Left colon (tissue), 2 donors: ENCODE data around the gene PHACTR3. TPM values are rescaled to one million over a fixed set of nuclear protein-coding genes. Genes with fewer than 3 reads are reported as not detected.

Experiments used
- ATAC-seq: fragments of 200-7000 bp; cut with Tn5 transposase; one replicate; pipeline ENCODE4 v1.9.1; 2020; ENCODE audit warnings: mild to moderate bottlenecking, moderate library complexity
- DNase-seq, 2 donors: peaks; one replicate each; pipeline ENCODE4 v3.0.0-alpha.2; 2020
- intact Hi-C, 2 donors: fragments of 100-400 bp; cut with DNase I in 1 of 2; cut with micrococcal nuclease in 1 of 2; formaldehyde crosslinking; loops; one replicate each; pipeline versions ENCODE4 v1.11.2 to v1.14.0; 2022; cut with DNase I, micrococcal nuclease
- total RNA-seq, 2 donors: library from RNA; stranded (reverse); fragmentation: NEBNext Ultra II Directional; extraction: Animal tissue kit (Norgen Biotek cat#: 25700); gene quantifications; one replicate each; pipeline ENCODE4 v1.2.1, GENCODE V29; 2021
- donor health status: DM: no; HTN: no; CAD: no.
- donor health status: DM: yes; HTN: yes; CAD: no.

The PHACTR3 gene
- total RNA-seq, 2 donors from 2014 or later, result 0.47 to 5.5 TPM

DNA sequence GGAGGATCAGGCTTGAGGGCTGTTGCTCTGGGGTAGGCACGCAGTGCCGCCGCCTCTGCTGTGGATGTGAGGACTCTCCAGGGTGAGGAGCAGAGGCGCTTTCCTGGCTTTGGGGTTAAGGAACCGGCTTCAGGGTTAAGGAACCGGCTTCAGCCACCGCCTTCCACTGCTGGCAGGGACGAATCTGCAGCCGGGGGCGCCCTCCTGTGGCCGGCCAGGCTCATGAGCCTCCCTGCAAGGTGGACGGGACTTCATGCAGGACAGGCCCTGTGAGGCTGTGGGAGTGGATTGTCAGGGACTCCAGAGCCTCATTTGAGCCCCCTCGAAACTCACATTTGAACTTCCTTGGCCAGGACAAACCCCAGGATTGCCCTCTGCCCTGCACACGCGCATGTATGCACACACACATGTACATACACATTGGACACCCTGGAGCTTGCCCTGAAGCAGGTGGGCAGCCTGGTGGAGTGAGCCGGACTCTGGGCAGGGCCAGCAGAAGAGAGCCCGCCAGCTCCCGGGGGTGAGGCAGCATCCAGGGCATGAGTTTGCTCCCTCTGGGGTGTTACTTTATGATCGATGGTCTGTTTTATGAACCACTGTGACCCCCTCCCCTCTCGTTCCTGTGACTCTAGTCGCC is 146.9 kb downstream of the PHACTR3 start:
- intact Hi-C loops, result loop anchor here (5.0 to 10.0 kb wide), 2 partner anchors 176 to 179 kb away; no protein-coding TSS in a partner anchor
- ATAC-seq, result peak; percentile 81
- DNase-seq, result peak; percentile 51 to 70

DNA sequence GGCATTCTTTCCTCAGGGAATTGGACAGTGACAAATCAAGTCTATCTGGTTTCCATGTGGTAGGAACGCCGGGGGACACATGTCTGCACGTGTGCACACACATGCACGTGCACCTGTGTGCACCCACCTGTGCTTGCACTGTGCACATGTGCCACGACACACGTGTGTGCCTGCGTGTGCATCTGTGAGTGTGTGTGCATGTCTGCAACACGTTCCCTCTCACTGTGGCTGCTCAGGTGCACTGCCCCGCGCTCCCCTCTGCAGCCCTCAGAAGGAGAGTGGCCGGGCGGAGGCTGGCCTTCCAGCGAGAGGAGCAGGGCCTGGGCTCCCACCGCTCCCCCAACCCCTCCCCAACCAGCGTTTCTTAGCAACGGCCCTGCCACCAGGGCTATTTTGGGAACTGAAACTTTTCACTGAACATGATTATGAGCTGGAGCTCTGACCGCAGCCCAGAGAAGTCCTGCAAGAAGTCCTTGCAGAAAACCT is 147.8 kb downstream of the PHACTR3 start:
- DNase-seq (peak in 1 of 2 donors; percentile 41), ATAC-seq (no peak)
- intact Hi-C loops, result loop anchor here (5.0 to 10.0 kb wide), 2 partner anchors 177 to 180 kb away; no protein-coding TSS in a partner anchor

DNA sequence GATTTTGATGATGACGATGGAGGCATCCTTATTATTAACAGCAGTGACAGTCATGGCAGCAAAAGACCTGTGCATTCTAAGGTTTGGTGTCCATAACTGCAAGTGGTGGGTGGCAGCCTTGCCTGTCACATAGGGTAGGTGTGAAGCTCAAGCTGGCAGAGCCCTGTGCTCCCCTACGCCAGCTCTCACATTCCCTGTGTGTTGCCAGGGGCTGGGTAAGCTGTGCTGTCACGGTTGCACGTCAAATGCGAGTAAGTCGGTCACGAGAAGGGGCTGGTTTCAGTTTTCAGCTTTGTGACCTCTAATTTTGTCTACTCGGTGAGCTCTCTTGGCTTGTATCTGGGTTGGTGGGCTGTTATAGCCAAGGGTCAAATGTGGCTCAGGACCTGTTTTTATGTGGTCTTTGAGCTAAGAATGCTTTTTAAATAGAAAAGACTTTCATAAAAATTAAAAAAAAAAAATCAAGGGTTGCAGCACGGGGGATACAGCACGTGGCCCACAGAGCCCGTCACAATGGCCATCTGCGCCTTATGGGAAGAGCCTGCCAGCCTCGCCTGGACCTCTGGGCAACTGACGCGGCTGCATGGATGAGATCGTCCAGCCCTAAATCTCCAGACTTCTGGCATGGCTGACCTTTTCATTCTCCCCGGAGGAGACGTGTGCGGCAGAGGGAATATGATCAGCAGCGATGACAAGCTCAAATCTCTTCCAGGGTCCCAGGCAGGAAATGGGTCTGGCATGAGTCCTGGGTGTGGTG is 148.5 kb downstream of the PHACTR3 start:
- no peak for DNase-seq
- intact Hi-C loops, result loop anchor here (5.0 to 10.0 kb wide), 2 partner anchors 178 to 181 kb away; no protein-coding TSS in a partner anchor
- no peak for ATAC-seq

DNA sequence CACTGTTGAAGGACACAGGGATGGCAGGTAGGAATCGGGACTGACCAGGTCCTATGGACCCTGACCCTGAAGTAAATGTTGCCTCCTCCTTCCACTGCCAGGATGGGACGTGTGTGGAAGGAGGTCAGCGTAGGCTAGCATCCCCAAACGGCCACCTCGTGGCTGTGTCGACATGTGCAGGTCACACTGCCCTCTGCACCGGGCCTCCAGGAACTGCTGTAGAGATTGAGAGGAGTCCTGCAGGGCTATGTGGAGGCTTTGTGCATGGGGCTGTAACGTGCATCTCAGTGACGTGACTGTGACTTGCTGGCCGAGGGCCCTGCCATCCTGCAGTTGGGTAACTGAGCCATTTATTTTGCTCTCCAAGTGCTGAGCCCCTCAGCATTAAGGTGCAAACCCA is 149.5 kb downstream of the PHACTR3 start:
- intact Hi-C loops, result loop anchor here (5.0 to 10.0 kb wide), 2 partner anchors 179 to 182 kb away; no protein-coding TSS in a partner anchor
- DNase-seq, result no peak
- ATAC-seq, result no peak

DNA sequence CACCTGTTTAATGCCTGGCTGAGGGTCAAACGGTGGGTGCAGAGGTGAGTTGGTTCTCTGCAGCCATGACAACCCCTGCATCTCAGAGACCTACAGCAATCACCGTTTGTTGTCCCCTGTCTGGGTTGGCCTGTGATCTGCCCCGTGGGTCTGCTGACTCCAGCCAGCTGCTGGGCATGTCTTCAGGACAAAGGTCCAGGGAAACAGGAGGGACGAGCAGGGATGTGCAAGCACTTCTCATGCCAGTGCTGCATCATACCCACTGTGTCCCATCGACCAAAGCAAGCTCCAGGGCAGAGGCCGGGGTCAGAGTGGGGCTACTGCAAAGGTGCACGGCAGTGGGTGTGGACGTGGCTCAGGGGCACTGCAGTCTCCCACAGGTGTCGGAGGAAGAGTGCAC is 150.2 kb downstream of the PHACTR3 start:
- intact Hi-C loops, result loop anchor here (5.0 to 10.0 kb wide), 2 partner anchors 180 to 182 kb away; no protein-coding TSS in a partner anchor
- DNase-seq, result no peak
- no peak for ATAC-seq

DNA sequence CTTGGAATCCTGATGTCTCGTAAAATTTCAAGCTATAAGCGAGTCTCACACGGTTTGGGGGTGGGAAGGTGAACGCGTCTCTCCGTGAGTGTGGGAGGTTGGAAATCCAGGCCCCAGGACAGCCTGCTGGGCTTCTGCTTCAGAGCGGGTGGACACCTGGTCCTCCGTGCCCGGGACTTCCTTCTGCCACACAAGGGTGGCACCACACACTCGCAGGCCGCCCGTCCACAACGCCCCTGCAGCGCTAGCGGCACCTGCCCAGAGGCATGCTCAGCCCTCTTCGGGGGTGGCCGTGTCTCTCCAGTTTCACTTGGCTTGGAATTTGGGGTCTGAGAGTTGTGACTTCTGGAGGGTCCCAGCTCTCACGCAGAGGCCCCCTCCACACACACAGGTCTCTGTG is 151.9 kb downstream of the PHACTR3 start:
- intact Hi-C loops, result loop anchor here in 1 of 2 donors (10.0 kb wide), 1 partner anchor 181 kb away; no protein-coding TSS in a partner anchor
- no peak for DNase-seq
- ATAC-seq, result no peak

DNA sequence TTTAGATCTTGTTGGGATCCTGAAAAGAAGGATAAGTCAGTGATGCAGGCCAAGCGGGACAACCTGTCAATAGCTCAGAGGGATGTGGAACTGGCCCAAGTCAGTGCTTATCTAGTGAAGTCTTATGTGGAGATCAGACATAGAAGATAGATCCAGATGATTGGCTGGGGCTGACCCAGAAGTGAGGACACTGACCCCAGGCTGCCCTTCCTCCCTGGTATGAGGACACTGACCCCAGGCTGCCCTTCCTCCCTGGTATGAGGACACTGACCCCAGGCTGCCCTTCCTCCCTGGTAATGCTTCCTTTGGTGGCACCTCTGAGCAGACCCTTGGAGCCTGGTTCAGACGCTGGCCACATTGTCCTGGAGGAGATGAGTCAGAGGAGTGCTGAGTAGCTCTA is 159.7 kb downstream of the PHACTR3 start:
- intact Hi-C loops, result no loop called here
- no peak for ATAC-seq
- no peak for DNase-seq

DNA sequence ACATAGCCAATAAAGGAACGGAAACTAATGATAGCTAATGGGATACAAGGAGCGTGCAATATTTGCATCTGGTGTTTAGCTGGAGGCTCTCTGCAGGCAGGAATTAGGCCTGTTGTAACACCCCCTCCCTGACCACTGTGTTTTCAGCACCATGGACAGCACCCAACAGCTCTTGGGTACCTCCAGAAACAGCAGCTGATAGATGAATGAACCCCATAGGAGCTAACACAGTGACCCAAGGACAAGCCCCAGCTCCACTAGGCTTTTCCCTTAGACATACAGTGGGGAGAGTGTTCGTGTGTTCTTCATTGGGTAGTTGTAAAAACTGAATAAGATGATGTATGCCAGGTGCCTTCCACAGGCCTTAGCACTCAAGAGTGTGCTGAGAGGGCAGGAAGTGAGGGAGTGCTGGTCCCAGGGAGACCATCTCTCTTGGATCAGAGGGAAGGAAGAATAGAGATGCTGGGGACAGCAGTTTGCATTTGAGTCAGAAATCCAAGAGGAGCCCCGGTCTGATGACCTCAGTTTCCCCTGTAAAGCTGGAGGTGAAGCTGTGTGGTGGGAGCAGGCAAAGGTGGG is 161.3 kb downstream of the PHACTR3 start:
- DNase-seq (no peak), ATAC-seq (no peak)
- intact Hi-C loops, result no loop called here

DNA sequence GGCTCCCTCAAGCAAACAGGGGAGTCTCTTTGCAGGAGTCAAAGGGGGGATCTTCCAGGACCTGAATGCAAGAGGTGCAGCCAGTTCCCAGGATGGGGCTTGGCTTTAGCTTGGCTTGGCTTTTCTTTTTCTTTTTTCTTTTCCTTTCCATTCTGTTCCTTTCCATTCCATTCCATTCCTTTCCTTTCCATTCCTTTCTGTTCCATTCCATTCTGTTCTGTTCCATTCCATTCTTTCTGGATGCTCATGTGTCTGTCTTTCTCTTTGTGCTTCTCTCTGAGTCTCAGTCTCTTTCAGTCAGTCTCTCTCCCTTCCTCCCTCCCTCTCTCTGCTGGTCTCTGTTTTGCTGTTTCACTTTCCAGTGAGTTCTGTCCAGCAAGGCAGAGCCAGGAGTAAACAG is 163.3 kb downstream of the PHACTR3 start:
- intact Hi-C loops, result no loop called here
- DNase-seq, result no peak

DNA sequence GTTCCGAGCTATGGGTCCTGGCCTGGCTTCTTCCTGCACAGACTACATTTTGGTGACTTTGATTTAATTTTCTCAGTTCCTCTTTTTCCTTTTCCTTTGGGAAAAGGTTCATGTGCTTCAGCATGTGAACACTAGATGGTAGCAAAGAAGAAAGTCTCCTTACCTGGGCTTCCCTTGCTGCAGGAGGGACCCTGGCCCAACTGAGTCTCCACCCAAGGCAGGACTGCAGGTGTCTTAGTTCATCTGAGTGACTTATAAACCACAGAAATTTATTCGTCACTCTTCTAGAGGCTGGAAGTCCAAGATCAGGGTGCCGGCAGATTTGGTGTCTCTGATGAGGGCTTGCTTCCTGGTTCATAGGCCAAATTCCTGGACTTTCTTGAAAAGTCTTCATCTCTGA is 165.9 kb downstream of the PHACTR3 start:
- ATAC-seq (no peak), DNase-seq (no peak)
- intact Hi-C loops, result no loop called here

More for the DNA sequence above, 163.3 kb downstream of the PHACTR3 start:
- ATAC-seq, result no peak

DNA sequence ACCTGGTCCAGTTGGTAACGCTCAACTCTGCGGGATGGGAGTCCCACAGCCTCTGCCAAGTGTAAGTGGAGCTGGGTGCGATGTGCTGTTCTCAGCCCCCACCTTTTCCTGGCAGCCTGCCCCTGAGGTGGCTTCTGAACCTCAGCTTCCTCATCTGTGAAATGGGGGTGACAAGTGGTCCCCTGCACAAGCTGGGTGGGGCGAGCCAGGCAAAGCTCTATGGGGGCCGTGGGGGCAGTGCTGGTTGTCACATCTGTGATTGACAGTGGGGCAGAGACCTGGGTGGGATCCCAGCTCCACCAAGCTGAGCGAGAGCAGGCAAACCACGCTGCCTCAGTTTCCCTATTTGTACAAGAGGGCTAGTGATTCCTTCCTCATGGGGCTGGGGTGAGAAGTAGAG is 166.5 kb downstream of the PHACTR3 start:
- DNase-seq (no peak), ATAC-seq (no peak)
- intact Hi-C loops, result no loop called here

DNA sequence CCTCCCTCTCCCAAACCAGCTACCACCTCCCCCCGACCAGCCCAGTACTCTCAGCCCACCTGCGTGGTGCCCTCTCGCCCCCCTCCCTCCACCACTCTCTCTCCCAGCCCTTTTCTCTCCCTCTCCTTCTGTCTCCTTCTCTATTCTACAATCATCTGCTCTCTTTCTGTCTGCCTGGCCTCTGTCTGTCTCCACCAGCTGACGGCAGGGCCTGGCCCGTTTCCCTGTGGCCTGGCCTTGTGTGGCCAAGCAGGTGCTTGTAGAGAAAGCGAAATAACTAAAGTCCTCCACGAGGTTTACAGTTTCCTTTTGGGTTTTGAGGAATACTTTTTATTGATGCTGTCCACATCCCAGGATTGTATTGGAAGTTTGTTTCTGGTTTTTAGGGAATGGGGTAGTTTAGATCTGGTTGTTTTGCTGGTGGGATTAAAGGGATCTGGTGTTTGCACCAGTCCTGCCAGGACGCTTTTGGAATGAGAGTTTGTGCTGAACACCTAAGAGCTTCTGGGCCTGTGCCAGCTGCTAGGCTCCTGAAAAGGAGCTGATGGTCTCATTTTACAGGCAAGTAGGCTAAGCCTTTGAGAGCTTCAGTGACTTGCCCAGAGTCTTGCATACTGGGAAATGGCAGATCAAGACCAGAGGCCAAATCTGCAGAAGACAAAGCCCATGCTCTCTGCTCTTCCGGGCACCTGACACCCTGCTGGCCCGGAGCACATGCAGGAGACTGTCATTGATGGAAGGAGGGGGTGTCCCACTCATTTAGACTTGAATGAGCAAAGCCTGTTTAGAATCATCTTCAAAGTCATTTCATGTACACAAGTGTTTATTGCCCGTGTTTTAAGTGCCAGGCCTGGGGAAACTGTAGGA is 167.4 kb downstream of the PHACTR3 start:
- ATAC-seq, result no peak
- intact Hi-C loops, result no loop called here
- no peak for DNase-seq

DNA sequence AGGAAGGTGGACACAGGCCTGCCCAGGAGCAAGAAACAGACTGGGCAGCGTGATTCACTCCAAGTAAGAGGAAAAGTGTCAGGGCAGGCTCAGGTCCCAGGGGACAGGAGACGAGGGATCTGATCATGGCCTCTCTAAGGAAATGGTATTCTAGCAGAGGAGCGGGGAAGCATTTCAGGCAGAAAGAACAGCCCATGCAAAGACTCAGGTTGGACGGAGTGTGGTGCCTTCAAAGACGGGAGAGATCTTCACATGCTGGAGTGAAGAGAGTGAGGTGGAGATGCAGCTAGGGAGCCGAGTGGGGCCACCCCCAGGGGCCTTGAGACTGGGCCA is 168.0 kb downstream of the PHACTR3 start:
- DNase-seq (no peak), ATAC-seq (no peak)
- intact Hi-C loops, result no loop called here

DNA sequence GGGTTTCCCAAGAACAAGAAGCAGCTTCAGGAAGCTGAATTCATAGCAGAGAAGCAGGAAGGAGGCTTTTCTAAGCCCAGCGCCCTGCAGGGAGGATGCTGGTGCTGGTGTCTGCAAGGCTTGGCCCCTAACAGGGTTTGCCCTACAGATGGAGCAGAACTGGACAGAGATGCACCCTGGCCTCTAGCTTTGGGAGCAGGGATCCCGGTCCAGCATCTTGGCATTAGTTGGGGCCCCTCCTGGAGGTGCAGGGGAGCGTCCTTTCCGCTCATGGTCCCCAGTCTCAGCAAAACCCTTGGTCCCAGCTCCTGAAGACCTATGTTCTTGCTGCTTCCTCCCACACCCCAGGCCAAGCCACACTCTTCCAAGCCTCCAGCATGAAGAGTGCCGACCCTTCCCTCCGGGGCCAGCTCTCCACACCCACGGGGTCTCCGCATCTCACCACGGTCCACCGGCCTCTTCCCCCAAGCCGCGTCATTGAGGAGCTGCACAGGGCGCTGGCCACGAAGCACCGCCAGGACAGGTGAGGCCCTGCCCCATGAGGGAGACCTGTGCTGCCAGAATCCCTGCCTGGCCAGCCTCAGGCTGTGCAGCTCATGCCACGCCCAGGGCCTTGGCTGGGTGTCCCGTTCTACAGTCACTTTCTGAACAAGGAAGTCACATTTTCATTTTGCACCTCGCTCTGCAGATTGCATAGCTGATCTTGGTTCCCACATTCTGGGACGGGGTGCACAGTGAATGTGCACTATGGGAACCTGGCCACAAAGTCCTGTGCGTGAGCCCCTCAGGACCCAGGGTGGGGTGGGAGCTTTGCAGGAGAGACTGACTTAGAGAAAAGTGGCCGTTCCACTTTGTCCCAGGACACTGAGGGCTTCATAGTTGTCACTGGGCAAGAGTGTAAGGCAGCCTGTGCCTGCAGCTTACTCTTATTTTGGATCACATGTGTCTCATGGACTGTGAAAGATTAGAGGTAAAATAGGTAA is 168.9 kb downstream of the PHACTR3 start:
- ATAC-seq, result peak; percentile 85
- intact Hi-C loops, result no loop called here
- DNase-seq, result peak; percentile 58 to 72

DNA sequence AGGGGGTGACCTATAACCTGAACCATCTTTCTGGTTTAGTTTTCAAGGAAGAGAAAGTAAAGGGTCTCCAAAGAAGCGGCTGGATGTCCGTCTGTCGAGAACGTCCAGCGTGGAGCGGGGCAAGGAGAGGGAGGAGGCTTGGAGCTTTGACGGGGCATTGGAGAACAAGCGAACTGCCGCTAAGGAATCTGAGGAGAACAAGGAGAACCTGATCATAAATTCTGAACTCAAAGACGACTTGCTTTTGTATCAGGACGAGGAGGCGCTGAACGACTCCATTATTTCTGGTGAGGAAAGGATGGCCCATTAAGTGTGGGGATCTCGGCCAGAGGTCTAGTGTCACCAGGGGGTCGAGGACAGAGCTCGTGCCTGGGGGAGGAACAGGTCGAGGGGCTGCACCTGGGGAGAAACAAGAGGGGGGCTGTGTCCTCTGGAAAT is 169.9 kb downstream of the PHACTR3 start:
- intact Hi-C loops, result no loop called here
- ATAC-seq (no peak), DNase-seq (no peak)

DNA sequence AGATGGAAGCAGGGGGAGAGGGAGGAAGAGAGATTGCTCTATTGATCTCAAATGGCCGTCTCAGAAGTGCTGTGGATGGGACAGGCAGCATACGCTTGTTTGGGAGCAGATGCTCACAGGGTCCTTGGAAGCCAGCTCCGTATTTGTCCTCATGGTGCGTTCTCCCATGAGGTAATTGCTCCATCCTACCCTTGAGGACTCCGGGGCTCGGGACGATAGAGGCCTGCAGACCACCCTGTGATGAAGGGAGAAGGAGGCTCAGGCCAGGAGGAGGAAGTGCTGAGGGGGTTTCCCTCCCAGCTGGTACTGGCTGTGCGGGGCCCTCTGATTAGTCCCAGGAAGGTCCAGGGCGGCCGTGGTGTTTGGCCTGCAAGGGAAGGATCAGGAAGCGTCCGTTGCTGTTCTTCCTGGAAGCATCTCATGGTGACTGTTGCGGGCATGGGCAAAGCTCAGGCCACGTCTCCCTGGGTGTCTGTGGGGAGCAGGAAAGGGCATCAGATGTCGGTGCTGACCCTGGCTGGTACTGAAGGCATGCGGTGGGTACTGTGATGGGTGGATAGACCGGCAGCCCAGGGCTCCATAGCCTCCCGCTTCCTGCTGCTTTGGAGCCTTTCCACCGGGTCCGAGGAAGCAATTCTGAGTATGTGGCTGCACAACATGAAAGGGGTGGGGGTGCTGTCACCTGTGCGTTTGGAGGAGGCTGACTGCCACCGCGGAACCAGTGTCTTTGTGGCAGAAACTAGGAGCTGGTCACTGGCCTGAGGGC is 170.8 kb downstream of the PHACTR3 start:
- DNase-seq (no peak), ATAC-seq (no peak)
- intact Hi-C loops, result no loop called here

DNA sequence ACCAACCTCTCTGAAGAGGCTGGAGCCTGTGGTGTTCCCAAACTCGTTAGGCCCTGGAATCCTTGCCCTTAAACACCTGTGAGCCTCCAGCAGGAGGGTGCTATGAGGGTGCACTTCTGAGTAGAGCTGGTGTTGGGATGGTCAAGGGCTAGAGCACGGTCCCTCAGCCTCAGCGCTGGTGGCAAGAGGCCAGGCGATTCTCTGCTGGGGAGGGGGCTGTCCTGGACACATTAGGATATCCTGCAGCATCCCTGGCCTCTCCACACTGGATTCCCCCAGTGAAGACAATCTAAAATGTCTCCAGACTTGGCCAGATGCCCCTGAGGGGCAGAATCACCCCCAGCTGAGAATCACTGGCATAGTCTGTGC is 171.3 kb downstream of the PHACTR3 start:
- ATAC-seq (no peak), DNase-seq (no peak)
- intact Hi-C loops, result no loop called here
